ENCODE measurements around the gene ZNF821.
"Not testable (repeated sequence)": the region's sequence is repeated elsewhere in the genome, so short reads cannot be mapped to it uniquely, and the experiment has no call there.

The ZNF821 gene

GRCh38 chr16:71883849-71884638, at the start of gene ZNF821:
Gene ZNF821 (minus strand): TSS chr16:71884182. CDS start chr16:71879946, 4,236 bp downstream.
- DNase-seq (ENCODE audit: low spot score), result peak; percentile 76

- DNase-seq (ENCODE audit: low spot score), result no peak
Observed at GRCh38 chr16:71933017-71933416, 49.0 kb upstream of the ZNF821 start.

- no peak for DNase-seq (ENCODE audit: low spot score)
Observed at GRCh38 chr16:71931599-71931998, 47.6 kb upstream of the ZNF821 start.

GRCh38 chr16:71931001-71931400, 47.0 kb upstream of the ZNF821 start:
- DNase-seq (ENCODE audit: low spot score), result no peak

GRCh38 chr16:71930013-71930563, 46.1 kb upstream of the ZNF821 start:
- no peak for DNase-seq (ENCODE audit: low spot score)

- peak; percentile 21 for DNase-seq (ENCODE audit: low spot score)
Observed at GRCh38 chr16:71929048-71929447, 45.1 kb upstream of the ZNF821 start.

GRCh38 chr16:71927787-71928186, 43.8 kb upstream of the ZNF821 start:
- no peak for DNase-seq (ENCODE audit: low spot score)

GRCh38 chr16:71927383-71927782, 43.4 kb upstream of the ZNF821 start:
- DNase-seq (ENCODE audit: low spot score), result peak; percentile 46

GRCh38 chr16:71924710-71925109, 40.7 kb upstream of the ZNF821 start:
- no peak for DNase-seq (ENCODE audit: low spot score)

- no peak for DNase-seq (ENCODE audit: low spot score)
Observed at GRCh38 chr16:71923941-71924690, 40.1 kb upstream of the ZNF821 start.

GRCh38 chr16:71920658-71921057, 36.7 kb upstream of the ZNF821 start:
- DNase-seq (ENCODE audit: low spot score), result no peak

GRCh38 chr16:71919035-71919434, 35.1 kb upstream of the ZNF821 start:
- no peak for DNase-seq (ENCODE audit: low spot score)

- DNase-seq (ENCODE audit: low spot score), result no peak
Observed at GRCh38 chr16:71917900-71918299, 33.9 kb upstream of the ZNF821 start.

- DNase-seq (ENCODE audit: low spot score), result no peak
Observed at GRCh38 chr16:71916397-71916920, 32.5 kb upstream of the ZNF821 start.

GRCh38 chr16:71915350-71915749, 31.4 kb upstream of the ZNF821 start:
- DNase-seq (ENCODE audit: low spot score), result no peak

- DNase-seq (ENCODE audit: low spot score), result no peak
Observed at GRCh38 chr16:71914802-71915201, 30.8 kb upstream of the ZNF821 start.

- no peak for DNase-seq (ENCODE audit: low spot score)
Observed at GRCh38 chr16:71912534-71913275, 28.7 kb upstream of the ZNF821 start.

GRCh38 chr16:71911121-71911520, 27.1 kb upstream of the ZNF821 start:
- DNase-seq (ENCODE audit: low spot score), result no peak

- not testable (repeated sequence) for DNase-seq (ENCODE audit: low spot score)
Observed at GRCh38 chr16:71905765-71906164, 21.8 kb upstream of the ZNF821 start.

GRCh38 chr16:71904239-71904638, 20.3 kb upstream of the ZNF821 start:
- no peak for DNase-seq (ENCODE audit: low spot score)

GRCh38 chr16:71903608-71904007, 19.6 kb upstream of the ZNF821 start:
- DNase-seq (ENCODE audit: low spot score), result no peak
